ENCODE data around the gene TRIM40.

- no peak for TF ChIP-seq POLR2A (IDR thresholded peaks at IDR 0.05; ENCODE audit: low read length)
- no peak for TF ChIP-seq GATA1 (IDR thresholded peaks at IDR 0.05; ENCODE audit: low read depth, low read length)
Observed at GRCh38 chr6:30175765-30176164, 39.8 kb downstream of the TRIM40 start.

Measured in erythroblast (primary cell).